IMR-90 (cell line): ENCODE measurements around the gene ZNF746. TPM values are rescaled to one million over a fixed set of nuclear protein-coding genes. Genes with fewer than 3 reads are reported as not detected.

ENCODE experiments used
- ATAC-seq: fragments of 200-7000 bp; cut with Tn5 transposase; 2 replicates; pipeline ENCODE4 v1.9.1; 2020; ENCODE audit warnings: low read depth, mild to moderate bottlenecking, moderate library complexity
- BruUV-seq: library from RNA; stranded (reverse); fragments of 400-500 nt; replicated peaks from 2 replicates; lab custom pipeline; 2021; lab: Mats Ljungman, UMichigan
- CTCF ChIA-PET: fragments of 300-600 bp; formaldehyde crosslinking; extraction: SDS; loops from one replicate; lab custom pipeline; 2021; ENCODE audit warnings: antibody characterized with exemption; lab: Yijun Ruan, JAX
- POLR2A ChIA-PET: fragments of 300-600 bp; sonication (Branson Sonifier 250); formaldehyde crosslinking; loops from one replicate; lab custom pipeline; 2022; ENCODE audit warnings: antibody characterized with exemption; ENCODE audit not compliant: unreplicated experiment; lab: Charles Lee
- DNase-seq: peaks from one replicate; pipeline ENCODE4 v3.0.0; 2013
- H2AFZ ChIP-seq: replicated peaks from 2 replicates; pipeline ENCODE3; 2013; ENCODE audit warnings: low read length, mild to moderate bottlenecking; ENCODE audit not compliant: poor library complexity
- H2AK5ac ChIP-seq: 2 replicates; pipeline ENCODE4 v1.6.1; 2013; ENCODE audit warnings: low read depth, low read length, inconsistent platforms
- H2AK9ac ChIP-seq: replicated peaks from 2 replicates; pipeline ENCODE3; 2013; ENCODE audit warnings: mild to moderate bottlenecking, low read depth, low read length, moderate library complexity; ENCODE audit not compliant: poor library complexity
- H2BK120ac ChIP-seq: 2 replicates; pipeline ENCODE4 v1.6.1; 2013; ENCODE audit warnings: low read depth, low read length, inconsistent platforms
- H2BK15ac ChIP-seq: 3 replicates; pipeline ENCODE4 v1.6.1; 2013; ENCODE audit warnings: low read depth, low read length, inconsistent platforms
- H2BK20ac ChIP-seq: 2 replicates; pipeline ENCODE4 v1.6.1; 2013; ENCODE audit warnings: low read depth, mild to moderate bottlenecking, inconsistent platforms, low read length, moderate library complexity
- H2BK5ac ChIP-seq: 2 replicates; pipeline ENCODE4 v1.6.1; 2013; ENCODE audit warnings: mild to moderate bottlenecking, low read depth, low read length, inconsistent platforms; ENCODE audit not compliant: poor library complexity, severe bottlenecking
- H3K14ac ChIP-seq: replicated peaks from 2 replicates; pipeline ENCODE4 v1.6.1; 2013; ENCODE audit warnings: low read depth, low read length, inconsistent platforms
- H3K18ac ChIP-seq: 2 replicates; pipeline ENCODE4 v1.6.1; 2013; ENCODE audit warnings: low read depth, low read length, control low read depth
- H3K23ac ChIP-seq: 2 replicates; pipeline ENCODE4 v1.6.1; 2013; ENCODE audit warnings: low read depth, low read length, inconsistent platforms
- H3K27ac ChIP-seq: 2 replicates; pipeline ENCODE4 v1.5.1; 2013; ENCODE audit warnings: mild to moderate bottlenecking, control low read depth, low read length; ENCODE audit not compliant: insufficient read depth
- H3K27me3 ChIP-seq: 2 replicates; pipeline ENCODE4 v1.6.1; 2013; ENCODE audit warnings: low read length; ENCODE audit not compliant: control insufficient read depth, insufficient read depth
- H3K36me3 ChIP-seq: 2 replicates; pipeline ENCODE4 v1.6.1; 2013; ENCODE audit warnings: low read length, mixed read lengths; ENCODE audit not compliant: control insufficient read depth, insufficient read depth
- H3K4ac ChIP-seq: 2 replicates; pipeline ENCODE4 v1.6.1; 2013; ENCODE audit warnings: low read depth, low read length, inconsistent platforms
- H3K4me1 ChIP-seq: 2 replicates; pipeline ENCODE4 v1.6.1; 2013; ENCODE audit warnings: low read length, mixed read lengths; ENCODE audit not compliant: control insufficient read depth, insufficient read depth
- H3K4me2 ChIP-seq: 2 replicates; pipeline ENCODE4 v1.6.1; 2013; ENCODE audit warnings: low read depth, mild to moderate bottlenecking, control low read depth, low read length, moderate library complexity
- H3K4me3 ChIP-seq: 2 replicates; pipeline ENCODE4 v1.5.1; 2013; ENCODE audit warnings: low read depth, mild to moderate bottlenecking, control low read depth, low read length, moderate library complexity; ENCODE audit not compliant: insufficient read depth
- H3K56ac ChIP-seq: 2 replicates; pipeline ENCODE4 v1.6.1; 2013; ENCODE audit warnings: low read length, inconsistent platforms; ENCODE audit not compliant: insufficient read depth; ENCODE audit errors: extremely low read depth
- H3K79me1 ChIP-seq, 2 experiments: 2 replicates each; pipeline ENCODE4 v1.6.1; 2013; ENCODE audit warnings: low read length in 2 of 2, inconsistent platforms in 1 of 2, low read depth in 1 of 2
- H3K9ac ChIP-seq: 2 replicates; pipeline ENCODE4 v1.6.1; 2013; ENCODE audit warnings: low read depth, low read length, control low read depth
- H3K9me1 ChIP-seq: 2 replicates; pipeline ENCODE4 v1.6.1; 2013; ENCODE audit warnings: low read length, inconsistent platforms; ENCODE audit not compliant: insufficient read depth
- H3K9me3 ChIP-seq: 2 replicates; pipeline ENCODE4 v1.6.1; 2013; ENCODE audit warnings: low read length; ENCODE audit not compliant: control insufficient read depth, insufficient read depth
- H4K20me1 ChIP-seq: 2 replicates; pipeline ENCODE4 v1.6.1; 2013; ENCODE audit warnings: low read length, inconsistent platforms; ENCODE audit not compliant: insufficient read depth
- H4K5ac ChIP-seq: 2 replicates; pipeline ENCODE4 v1.6.1; 2013; ENCODE audit warnings: mild to moderate bottlenecking, low read depth, low read length, control low read depth
- H4K8ac ChIP-seq, 2 experiments: 2 replicates each; pipeline ENCODE4 v1.6.1; 2013; ENCODE audit warnings: low read depth in 2 of 2, low read length in 2 of 2, control low read depth in 1 of 2, inconsistent platforms in 1 of 2
- H4K91ac ChIP-seq: 2 replicates; pipeline ENCODE4 v1.6.1; 2013; ENCODE audit warnings: low read depth, low read length, inconsistent platforms; ENCODE audit not compliant: insufficient read depth
- MAZ ChIP-seq: IDR thresholded peaks from 2 replicates; pipeline ENCODE4 v1.6.1; 2012; ENCODE audit warnings: low read depth, mild to moderate bottlenecking, low read length, improper control_type of control experiment, moderate library complexity, borderline replicate concordance
- WGBS, 2 experiments: methylation state at CpG; one replicate each; pipeline versions ENCODE4 v1.1.5 to v1.1.7; 2013; ENCODE audit warnings: missing lambda C conversion rate in 2 of 2; ENCODE audit not compliant: insufficient read length in 1 of 2; ENCODE audit errors: extremely low coverage in 2 of 2; 5-methylcytosine and 5-hydroxymethylcytosine counted together
- dilution Hi-C: fragments of 300-500 bp; cut with HindIII; formaldehyde crosslinking; loops from one replicate; pipeline ENCODE4 v1.14.3; 2018; ENCODE audit warnings: low sequenced_read_pairs; ENCODE audit not compliant: unreplicated experiment
- in situ Hi-C: fragments of 300-500 bp; cut with MboI; formaldehyde crosslinking; loops from 3 replicates; pipeline ENCODE4 v1.14.3; 2019; ENCODE audit warnings: low sequenced_read_pairs, inconsistent platforms, mixed read lengths
- intact Hi-C: fragments of 100-400 bp; cut with micrococcal nuclease; formaldehyde crosslinking; loops from 2 replicates; pipeline ENCODE4 v1.10.0; 2022
- polyA plus RNA-seq, 3 experiments: library from polyadenylated mRNA; depleted of rRNA; stranded (reverse); fragments of >200 nt; gene quantifications; 2 replicates each; pipeline ENCODE4 v1.2.3, GENCODE V29; 2012; ENCODE audit warnings: low replicate concordance in 1 of 3
- total RNA-seq: library from RNA; depleted of rRNA; stranded (reverse); fragments of >200 nt; gene quantifications from 2 replicates; pipeline ENCODE4 v1.2.3, GENCODE V29; 2012

Gene ZNF746
- total and polyA plus RNA-seq, 2 of the 4 experiments (the other 2 are of a cell fraction) = 6.6 to 8.4 TPM

DNA sequence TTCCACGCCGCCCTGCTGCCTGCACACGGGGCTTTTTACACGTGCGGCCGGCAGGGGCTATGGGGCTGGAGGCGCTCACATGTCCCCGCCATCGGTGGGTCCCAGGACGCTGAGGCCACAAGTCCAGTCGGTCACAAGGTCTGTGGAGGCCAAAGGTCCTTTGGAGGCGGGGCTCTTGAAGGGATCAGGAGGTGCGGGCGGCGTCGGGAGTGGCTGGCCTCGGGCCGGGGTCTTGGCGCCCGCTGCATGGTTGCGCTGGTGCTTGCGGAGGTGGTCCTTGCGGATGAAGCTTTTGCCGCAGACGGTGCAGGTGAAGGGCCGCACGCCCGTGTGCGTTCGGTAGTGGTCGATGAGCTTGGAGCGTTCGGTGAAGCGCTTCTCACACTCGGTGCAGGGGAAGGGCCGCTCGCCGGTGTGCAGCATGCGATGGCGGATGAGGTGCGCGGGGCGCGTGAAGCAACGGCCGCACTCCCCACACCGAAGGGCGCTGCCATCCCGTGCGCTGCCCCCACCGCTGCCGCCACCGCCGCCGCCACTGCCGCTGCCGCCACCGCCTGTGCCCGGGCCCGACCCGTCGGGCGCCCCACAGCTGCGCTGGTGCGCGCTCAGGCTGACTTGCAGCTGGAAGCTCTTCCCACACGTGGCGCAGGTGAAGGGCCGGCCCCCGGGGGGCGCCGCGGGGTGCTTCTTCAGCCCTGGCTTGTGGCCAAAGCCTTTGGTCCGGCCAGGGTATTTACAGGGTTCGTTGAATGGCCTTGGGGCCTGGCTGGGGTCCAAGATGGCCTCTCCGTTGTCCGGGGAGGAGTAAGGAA, 23.1 kb downstream of the ZNF746 start:
- no peak overlapping the region for H2BK120ac ChIP-seq
- no peaks in the 10 kb centered on the region for H3K27me3 ChIP-seq
- H3K4me1 ChIP-seq = no peaks in the 10 kb centered on the region
- no peak overlapping the region for H3K27ac ChIP-seq
- H3K9me3 ChIP-seq = peaks cover 2% of the 10 kb centered on the region
- no peak overlapping the region for H4K8ac ChIP-seq
- H3K56ac ChIP-seq = no peak overlapping the region
- no peak overlapping the region for H3K9ac ChIP-seq
- peaks cover 8 to 12% of the 10 kb centered on the region in 2 experiments; a peak in 3 of 4 replicates for H3K79me1 ChIP-seq
- H3K14ac ChIP-seq = no peak overlapping the region
- H3K4me3 ChIP-seq = no peak overlapping the region
- H2BK20ac ChIP-seq = no peak overlapping the region
- no peak overlapping the region for H2AFZ ChIP-seq
- H3K36me3 ChIP-seq = peaks cover 59% of the 10 kb centered on the region
- no peaks in the 10 kb centered on the region; the same call in 1 of the 2 replicates for H3K9me1 ChIP-seq
- no peak overlapping the region for H2AK9ac ChIP-seq
- TF ChIP-seq MAZ = no peak
- H2AK5ac ChIP-seq = no peak overlapping the region
- intact Hi-C loops (no loop called here), dilution Hi-C loops (no loop called here), in situ Hi-C loops (no loop called here)
- ATAC-seq (no peak), DNase-seq (no peak)
- POLR2A ChIA-PET = interaction anchor here (0.6 kb wide), 1 partner anchor 186 kb away, joined by 3 read pairs; no protein-coding TSS in a partner anchor
- 96% methylated on average over 57 of the region's 77 CpGs; no CpG with 5 or more reads in 1 of the 2 experiments for WGBS, 2 experiments
- no peak overlapping the region for H4K91ac ChIP-seq
- H2BK15ac ChIP-seq = no peak overlapping the region
- CTCF ChIA-PET = no interaction called here
- no TSS peak for BruUV-seq
- no peak overlapping the region for H4K5ac ChIP-seq
- no peak overlapping the region for H2BK5ac ChIP-seq
- no peak overlapping the region for H3K23ac ChIP-seq
- no peak overlapping the region for H3K4me2 ChIP-seq
- no peak overlapping the region for H3K18ac ChIP-seq
- H4K20me1 ChIP-seq = no peaks in the 10 kb centered on the region
- H3K4ac ChIP-seq = no peak overlapping the region
